Mesenchymal stem cell (in vitro differentiated cells and primary cell): ENCODE data around the gene DIS3L2.

Source experiments
- DNase-seq: peaks from one replicate; pipeline ENCODE4 v3.0.0-alpha.2; 2013
- H2AFZ ChIP-seq: one replicate; pipeline ENCODE4 v1.6.1; 2013; ENCODE audit warnings: low read depth, mild to moderate bottlenecking, control low read depth, inconsistent platforms, low read length, moderate library complexity
- H2AK5ac ChIP-seq: 2 replicates; pipeline ENCODE4 v1.6.1; 2013; ENCODE audit warnings: low read length, moderate library complexity, mild to moderate bottlenecking, inconsistent platforms; ENCODE audit not compliant: severe bottlenecking
- H2BK120ac ChIP-seq: one replicate; pipeline ENCODE4 v1.6.1; 2013; ENCODE audit warnings: low read depth, mild to moderate bottlenecking, inconsistent platforms, low read length, moderate library complexity
- H2BK12ac ChIP-seq, 2 experiments: one replicate each; pipeline ENCODE4 v1.6.1; 2013; ENCODE audit warnings: inconsistent platforms in 2 of 2, low read length in 2 of 2, mild to moderate bottlenecking in 2 of 2, moderate library complexity in 2 of 2, control low read depth in 1 of 2
- H2BK15ac ChIP-seq: one replicate; pipeline ENCODE4 v1.6.1; 2013; ENCODE audit warnings: mild to moderate bottlenecking, low read depth, inconsistent platforms; ENCODE audit not compliant: poor library complexity, severe bottlenecking
- H2BK5ac ChIP-seq: 2 replicates; pipeline ENCODE4 v1.6.1; 2013; ENCODE audit warnings: low read depth, mild to moderate bottlenecking, low read length, control low read depth, inconsistent platforms; ENCODE audit not compliant: poor library complexity, severe bottlenecking
- H3K14ac ChIP-seq, 2 experiments: one replicate each; pipeline ENCODE4 v1.6.1; 2013; ENCODE audit warnings: inconsistent platforms in 2 of 2, low read length in 2 of 2, control low read depth in 1 of 2, mild to moderate bottlenecking in 1 of 2, moderate library complexity in 1 of 2
- H3K18ac ChIP-seq, 2 experiments: one replicate each; pipeline ENCODE4 v1.6.1; 2013; ENCODE audit warnings: inconsistent platforms in 2 of 2, low read length in 2 of 2, control low read depth in 1 of 2, low read depth in 1 of 2, mild to moderate bottlenecking in 1 of 2
- H3K23ac ChIP-seq, 2 experiments: one replicate each; pipeline ENCODE4 v1.6.1; 2013; ENCODE audit warnings: inconsistent platforms in 2 of 2, low read length in 2 of 2, mild to moderate bottlenecking in 2 of 2, moderate library complexity in 2 of 2, control low read depth in 1 of 2
- H3K27ac ChIP-seq: 2 replicates; pipeline ENCODE4 v1.5.1; 2013; ENCODE audit warnings: mild to moderate bottlenecking, moderate library complexity, low read length, control low read depth, inconsistent platforms; ENCODE audit not compliant: poor library complexity, severe bottlenecking
- H3K27me3 ChIP-seq, 2 experiments: 2 replicates each; pipeline versions ENCODE4 v1.6.1 to v1.7.0; 2013; ENCODE audit warnings: low read length in 2 of 2, mild to moderate bottlenecking in 2 of 2, moderate library complexity in 2 of 2, control low read depth in 1 of 2, inconsistent platforms in 1 of 2; ENCODE audit not compliant: control insufficient read depth in 1 of 2, insufficient read depth in 1 of 2
- H3K36me3 ChIP-seq, 2 experiments: 2 replicates each; pipeline versions ENCODE4 v1.6.1 to v1.7.0; 2013; ENCODE audit warnings: low read length in 2 of 2, control low read depth in 1 of 2, inconsistent platforms in 1 of 2, low read depth in 1 of 2, mild to moderate bottlenecking in 1 of 2; ENCODE audit not compliant: insufficient read depth in 2 of 2, control insufficient read depth in 1 of 2
- H3K4ac ChIP-seq, 2 experiments: one replicate each; pipeline ENCODE4 v1.6.1; 2013; ENCODE audit warnings: inconsistent platforms in 2 of 2, low read length in 2 of 2, mild to moderate bottlenecking in 2 of 2, moderate library complexity in 2 of 2, control low read depth in 1 of 2, low read depth in 1 of 2
- H3K4me1 ChIP-seq: 2 replicates; pipeline ENCODE4 v1.6.1; 2013; ENCODE audit warnings: low read depth, low read length, control low read depth; ENCODE audit not compliant: control insufficient read depth, insufficient read depth
- H3K4me2 ChIP-seq: 2 replicates; pipeline ENCODE4 v1.6.1; 2013; ENCODE audit warnings: low read length, mild to moderate bottlenecking, inconsistent platforms; ENCODE audit not compliant: poor library complexity, severe bottlenecking
- H3K4me3 ChIP-seq, 2 experiments: 2 replicates each; pipeline versions ENCODE4 v1.5.1 to v1.7.0; 2013; ENCODE audit warnings: low read length in 2 of 2, mild to moderate bottlenecking in 2 of 2, control low read depth in 1 of 2, low read depth in 1 of 2; ENCODE audit not compliant: insufficient read depth in 1 of 2
- H3K79me1 ChIP-seq: replicated peaks from 2 replicates; pipeline ENCODE4 v1.6.1; 2013; ENCODE audit warnings: mild to moderate bottlenecking, control low read depth, low read length, inconsistent platforms; ENCODE audit not compliant: poor library complexity, severe bottlenecking
- H3K9ac ChIP-seq: 2 replicates; pipeline ENCODE4 v1.7.0; 2013; ENCODE audit warnings: mild to moderate bottlenecking, low read length, moderate library complexity
- H3K9me3 ChIP-seq: 2 replicates; pipeline ENCODE4 v1.7.0; 2013; ENCODE audit warnings: mild to moderate bottlenecking, low read length; ENCODE audit not compliant: control insufficient read depth
- H4K8ac ChIP-seq: one replicate; pipeline ENCODE4 v1.6.1; 2013; ENCODE audit warnings: inconsistent platforms, mild to moderate bottlenecking, low read length, moderate library complexity
- H4K91ac ChIP-seq: one replicate; pipeline ENCODE4 v1.6.1; 2013; ENCODE audit warnings: mild to moderate bottlenecking, low read length, inconsistent platforms
- WGBS: methylation state at CpG from one replicate; pipeline ENCODE4 v1.1.7; 2013; ENCODE audit warnings: mixed read lengths; 5-methylcytosine and 5-hydroxymethylcytosine counted together

The DIS3L2 gene

GRCh38 chr2:232024457-232024856, 62.9 kb downstream of the DIS3L2 start:
- Histone ChIP-seq H3K4ac (no peak overlapping the region), H3K27me3 (no peaks in the 10 kb centered on the region), H2BK120ac (no peak overlapping the region), H3K9ac (no peak overlapping the region), H2AK5ac (no peak overlapping the region), H3K36me3 (peaks cover 7 to 57% of the 10 kb centered on the region in 2 experiments), H4K8ac (no peak overlapping the region), H2AFZ (no peak overlapping the region), H3K9me3 (no peaks in the 10 kb centered on the region), H2BK5ac (no peak overlapping the region), H2BK15ac (no peak overlapping the region), H3K23ac (no peak overlapping the region), H3K18ac (no peak overlapping the region), H4K91ac (no peak overlapping the region), H3K4me2 (no peak overlapping the region), H2BK12ac (no peak overlapping the region), H3K4me3 (no peak overlapping the region), H3K27ac (no peak overlapping the region), H3K14ac (no peak overlapping the region), H3K79me1 (peaks cover 24% of the 10 kb centered on the region), H3K4me1 (no peaks in the 10 kb centered on the region)
- no peak for DNase-seq
- WGBS: 97% methylated on average over 6 of the region's 7 CpGs

GRCh38 chr2:232026910-232027309, 65.4 kb downstream of the DIS3L2 start:
- Histone ChIP-seq H3K23ac (no peak overlapping the region), H3K9me3 (no peaks in the 10 kb centered on the region), H2BK5ac (no peak overlapping the region), H3K4me1 (no peaks in the 10 kb centered on the region), H4K8ac (no peak overlapping the region), H3K9ac (no peak overlapping the region), H3K4ac (no peak overlapping the region), H3K27me3 (no peaks in the 10 kb centered on the region), H2BK120ac (no peak overlapping the region), H2BK15ac (no peak overlapping the region), H3K79me1 (peaks cover 15% of the 10 kb centered on the region), H3K14ac (no peak overlapping the region), H2AFZ (no peak overlapping the region), H4K91ac (no peak overlapping the region), H3K4me2 (no peak overlapping the region), H3K18ac (no peak overlapping the region), H2AK5ac (no peak overlapping the region), H3K36me3 (peaks cover 3 to 54% of the 10 kb centered on the region in 2 experiments), H2BK12ac (no peak overlapping the region), H3K4me3 (no peak overlapping the region), H3K27ac (no peak overlapping the region)
- no CpG with 5 or more reads among the region's 2 CpGs for WGBS
- DNase-seq: no peak

- no peak overlapping the region for H4K8ac ChIP-seq
- no peak overlapping the region for H3K18ac ChIP-seq
- no peak overlapping the region for H2AK5ac ChIP-seq
- H3K4ac ChIP-seq: no peak overlapping the region
- no peak overlapping the region for H3K9ac ChIP-seq
- no peak overlapping the region for H3K4me2 ChIP-seq
- no peak overlapping the region for H2BK5ac ChIP-seq
- DNase-seq: no peak
- no peaks in the 10 kb centered on the region for H3K27me3 ChIP-seq
- H3K4me1 ChIP-seq: no peaks in the 10 kb centered on the region
- H2BK120ac ChIP-seq: no peak overlapping the region
- no peak overlapping the region for H3K4me3 ChIP-seq
- H2BK15ac ChIP-seq: no peak overlapping the region
- no peak overlapping the region for H3K23ac ChIP-seq
- no peak overlapping the region for H3K14ac ChIP-seq
- no peaks in the 10 kb centered on the region for H3K9me3 ChIP-seq
- peaks cover 12% of the 10 kb centered on the region for H3K79me1 ChIP-seq
- no peak overlapping the region for H4K91ac ChIP-seq
- H3K27ac ChIP-seq: no peak overlapping the region
- H2AFZ ChIP-seq: no peak overlapping the region
- peaks cover 3 to 53% of the 10 kb centered on the region in 2 experiments for H3K36me3 ChIP-seq
- H2BK12ac ChIP-seq: no peak overlapping the region
Measured at GRCh38 chr2:232027530-232027929, 66.0 kb downstream of the DIS3L2 start.

- WGBS: 83% methylated on average over 2 of the region's 2 CpGs
- peaks cover 10% of the 10 kb centered on the region for H3K79me1 ChIP-seq
- H4K91ac ChIP-seq: no peak overlapping the region
- H3K4me3 ChIP-seq: no peak overlapping the region
- H2BK12ac ChIP-seq: no peak overlapping the region
- no peak overlapping the region for H3K4me2 ChIP-seq
- H2AK5ac ChIP-seq: no peak overlapping the region
- no peak overlapping the region for H2BK15ac ChIP-seq
- H3K27me3 ChIP-seq: no peaks in the 10 kb centered on the region
- no peak overlapping the region for H3K4ac ChIP-seq
- no peak overlapping the region for H3K27ac ChIP-seq
- H3K14ac ChIP-seq: no peak overlapping the region
- H2AFZ ChIP-seq: no peak overlapping the region
- no peak for DNase-seq
- no peak overlapping the region for H2BK5ac ChIP-seq
- no peaks in the 10 kb centered on the region for H3K4me1 ChIP-seq
- H3K18ac ChIP-seq: no peak overlapping the region
- H3K9me3 ChIP-seq: no peaks in the 10 kb centered on the region
- H3K9ac ChIP-seq: no peak overlapping the region
- peaks cover 3 to 49% of the 10 kb centered on the region in 2 experiments for H3K36me3 ChIP-seq
- H2BK120ac ChIP-seq: no peak overlapping the region
- no peak overlapping the region for H3K23ac ChIP-seq
- no peak overlapping the region for H4K8ac ChIP-seq
Measured at GRCh38 chr2:232028071-232028470, 66.6 kb downstream of the DIS3L2 start.
